H1 (cell line): Measurements from ENCODE around the gene LFNG.

Experiments
- CEBPB ChIP-seq: IDR thresholded peaks from 2 replicates; pipeline ENCODE4 v1.6.1; 2012; ENCODE audit warnings: low read depth, low read length
- CHD2 ChIP-seq: IDR thresholded peaks from 2 replicates; pipeline ENCODE4 v1.6.1; 2012; ENCODE audit warnings: low read length, improper control_type of control experiment
- CTCF ChIP-seq, 3 experiments: IDR thresholded peaks; 1 replicate in 2 of 3; 2 replicates in 1 of 3; pipeline versions ENCODE4 v1.5.1 to v1.6.1; 2011; ENCODE audit warnings: low read length in 3 of 3, mild to moderate bottlenecking in 3 of 3, inconsistent platforms in 2 of 3, low read depth in 1 of 3, moderate library complexity in 1 of 3; ENCODE audit not compliant: insufficient read depth in 1 of 3; ENCODE audit errors: control extremely low read depth in 1 of 3
- EZH2 ChIP-seq: fragments of 200-600 bp; sonication (generic); IDR thresholded peaks from 2 replicates; pipeline ENCODE4 v1.7.1; 2012; ENCODE audit warnings: low read depth, mild to moderate bottlenecking, moderate library complexity, low read length, inconsistent platforms; ENCODE audit not compliant: severe bottlenecking
- GABPA ChIP-seq: IDR thresholded peaks from 2 replicates; pipeline ENCODE4 v1.6.1; 2011; ENCODE audit warnings: mild to moderate bottlenecking, low read length, moderate library complexity, borderline replicate concordance; ENCODE audit not compliant: insufficient read depth
- JUND ChIP-seq: IDR thresholded peaks from 2 replicates; pipeline ENCODE4 v1.6.1; 2011; ENCODE audit warnings: mild to moderate bottlenecking, improper control_type of control experiment, low read length
- POLR2A ChIP-seq, 2 experiments: IDR thresholded peaks; 1 replicate in 1 of 2; 2 replicates in 1 of 2; pipeline ENCODE4 v1.6.1; 2011; ENCODE audit warnings: low read depth in 2 of 2, low read length in 2 of 2, mild to moderate bottlenecking in 2 of 2; ENCODE audit errors: control extremely low read depth in 1 of 2
- RFX5 ChIP-seq: IDR thresholded peaks from 2 replicates; pipeline ENCODE4 v1.6.1; 2011; ENCODE audit warnings: low read depth, low read length, improper control_type of control experiment, borderline replicate concordance
- RXRA ChIP-seq: IDR thresholded peaks from 2 replicates; pipeline ENCODE4 v1.6.1; 2011; ENCODE audit warnings: low read depth, mild to moderate bottlenecking, low read length, moderate library complexity; ENCODE audit not compliant: insufficient read depth
- TAF1 ChIP-seq: IDR thresholded peaks from 2 replicates; pipeline ENCODE4 v1.6.1; 2011; ENCODE audit warnings: mild to moderate bottlenecking, low read depth, low read length
- USF2 ChIP-seq: IDR thresholded peaks from 2 replicates; pipeline ENCODE4 v1.6.1; 2011; ENCODE audit warnings: low read length, improper control_type of control experiment
- YY1 ChIP-seq: IDR thresholded peaks from 2 replicates; pipeline ENCODE4 v1.6.1; 2011; ENCODE audit warnings: low read depth, mild to moderate bottlenecking, low read length
- TF ChIP-seq, protein P1 (sequence below): IDR thresholded peaks from 2 replicates; pipeline ENCODE4 v1.6.1; 2011; ENCODE audit warnings: low read depth, mild to moderate bottlenecking, low read length; ENCODE audit not compliant: insufficient read depth
- TF ChIP-seq, protein P2 (sequence below): IDR thresholded peaks from 2 replicates; pipeline ENCODE4 v1.6.1; 2012; ENCODE audit warnings: low read length, inconsistent platforms

DNA sequence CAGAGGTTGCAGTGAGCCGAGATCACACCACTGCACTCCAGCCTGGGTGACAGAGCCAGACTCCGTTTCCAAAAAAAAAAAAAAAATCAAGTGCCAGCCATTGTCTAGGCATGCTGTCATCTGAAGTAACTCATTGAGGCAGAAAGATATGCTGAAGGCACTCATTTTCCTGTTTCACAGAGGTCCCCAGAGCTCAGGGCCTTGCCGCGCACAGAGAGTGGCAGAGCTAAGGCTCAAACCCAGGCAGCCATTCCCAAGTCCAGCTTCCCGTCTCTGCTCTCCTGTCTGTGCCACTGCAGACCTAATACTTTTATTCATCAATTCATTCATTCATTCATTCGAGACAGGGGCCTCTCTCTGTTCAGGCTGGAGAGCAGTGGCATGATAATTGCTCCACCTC, 46.8 kb upstream of the LFNG start:
- no peak for TF ChIP-seq RXRA
- TF ChIP-seq USF2 = no peak
- no peak for TF ChIP-seq CHD2
- peak in 1 of 3 experiments; percentile 25; a peak in 1 of 4 replicates for TF ChIP-seq CTCF (IDR thresholded peaks at IDR 0.05; ENCODE audit: control extremely low read depth in 1 of 3, insufficient read depth in 1 of 3, low read depth in 1 of 3, low read length in 3 of 3)
- no peak for TF ChIP-seq CEBPB
- no peak for TF ChIP-seq GABPA
- no peak for TF ChIP-seq POLR2A (IDR thresholded peaks at IDR 0.05; ENCODE audit: control extremely low read depth in 1 of 2, low read depth in 2 of 2, low read length in 2 of 2)
- no peak for TF ChIP-seq JUND
- TF ChIP-seq EZH2 = no peak
- TF ChIP-seq YY1 = no peak
- no peak for TF ChIP-seq RFX5
- no peak for TF ChIP-seq TAF1
- TF ChIP-seq, protein P1, sequence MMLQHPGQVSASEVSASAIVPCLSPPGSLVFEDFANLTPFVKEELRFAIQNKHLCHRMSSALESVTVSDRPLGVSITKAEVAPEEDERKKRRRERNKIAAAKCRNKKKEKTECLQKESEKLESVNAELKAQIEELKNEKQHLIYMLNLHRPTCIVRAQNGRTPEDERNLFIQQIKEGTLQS = no peak
- TF ChIP-seq, protein P2, sequence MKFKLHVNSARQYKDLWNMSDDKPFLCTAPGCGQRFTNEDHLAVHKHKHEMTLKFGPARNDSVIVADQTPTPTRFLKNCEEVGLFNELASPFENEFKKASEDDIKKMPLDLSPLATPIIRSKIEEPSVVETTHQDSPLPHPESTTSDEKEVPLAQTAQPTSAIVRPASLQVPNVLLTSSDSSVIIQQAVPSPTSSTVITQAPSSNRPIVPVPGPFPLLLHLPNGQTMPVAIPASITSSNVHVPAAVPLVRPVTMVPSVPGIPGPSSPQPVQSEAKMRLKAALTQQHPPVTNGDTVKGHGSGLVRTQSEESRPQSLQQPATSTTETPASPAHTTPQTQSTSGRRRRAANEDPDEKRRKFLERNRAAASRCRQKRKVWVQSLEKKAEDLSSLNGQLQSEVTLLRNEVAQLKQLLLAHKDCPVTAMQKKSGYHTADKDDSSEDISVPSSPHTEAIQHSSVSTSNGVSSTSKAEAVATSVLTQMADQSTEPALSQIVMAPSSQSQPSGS = no peak
